ENCODE data around the gene PRKCA.

GRCh38 chr17:66733759-66734158, 431.3 kb downstream of the PRKCA start:
- no peak for TF ChIP-seq CTCF (IDR thresholded peaks at IDR 0.05; ENCODE audit: low read depth, low read length)
- TF ChIP-seq EZH2phosphoT487 (IDR thresholded peaks at IDR 0.05; ENCODE audit: low read depth): no peak
